Effector CD8-positive, alpha-beta T cell (primary cell): ENCODE measurements around the gene TRIM23.

ENCODE experiments used
- DNase-seq: peaks from one replicate; lab custom pipeline; 2025; lab: John Stamatoyannopoulos, UW

TRIM23 gene

DNA sequence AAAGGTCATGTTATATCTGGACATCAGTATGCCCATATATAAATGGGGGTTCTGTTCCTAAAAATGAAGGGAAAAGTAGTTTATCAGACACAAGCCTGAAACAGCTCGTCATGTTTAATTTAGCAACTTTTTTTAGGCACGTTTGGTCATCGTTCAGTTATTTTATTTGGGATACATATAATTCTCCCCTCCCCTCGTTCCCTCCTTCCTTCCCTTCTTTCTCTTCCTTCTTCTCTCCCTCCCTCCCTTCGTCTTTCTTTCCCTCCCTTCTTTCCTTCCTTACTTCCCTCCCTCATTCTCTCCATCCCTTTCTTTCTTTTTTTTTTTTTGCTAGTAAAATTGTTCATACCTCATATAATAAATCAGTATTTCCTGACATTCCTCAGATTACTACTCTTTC lies 57.6 kb downstream of the TRIM23 start:
- no peak for DNase-seq

DNA sequence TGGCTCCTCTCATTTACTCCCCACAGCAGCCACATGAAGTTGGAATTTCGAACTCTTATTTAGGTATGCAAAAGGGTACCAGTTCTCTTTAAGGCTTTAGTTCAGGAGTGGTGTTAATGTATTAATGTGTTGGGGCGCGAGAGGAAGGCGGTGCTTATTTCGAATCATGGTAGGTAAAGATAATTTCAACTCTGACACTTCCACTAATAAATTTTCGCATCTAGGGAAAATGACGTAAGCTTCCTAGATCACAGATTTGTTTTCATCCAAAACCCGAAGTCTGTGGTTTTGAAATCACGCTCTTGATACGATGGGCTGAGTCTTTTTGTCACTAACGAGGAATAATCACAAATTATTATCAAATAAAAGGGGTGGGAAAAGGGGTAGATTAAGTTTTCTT lies 60.4 kb downstream of the TRIM23 start:
- DNase-seq, result no peak

DNA sequence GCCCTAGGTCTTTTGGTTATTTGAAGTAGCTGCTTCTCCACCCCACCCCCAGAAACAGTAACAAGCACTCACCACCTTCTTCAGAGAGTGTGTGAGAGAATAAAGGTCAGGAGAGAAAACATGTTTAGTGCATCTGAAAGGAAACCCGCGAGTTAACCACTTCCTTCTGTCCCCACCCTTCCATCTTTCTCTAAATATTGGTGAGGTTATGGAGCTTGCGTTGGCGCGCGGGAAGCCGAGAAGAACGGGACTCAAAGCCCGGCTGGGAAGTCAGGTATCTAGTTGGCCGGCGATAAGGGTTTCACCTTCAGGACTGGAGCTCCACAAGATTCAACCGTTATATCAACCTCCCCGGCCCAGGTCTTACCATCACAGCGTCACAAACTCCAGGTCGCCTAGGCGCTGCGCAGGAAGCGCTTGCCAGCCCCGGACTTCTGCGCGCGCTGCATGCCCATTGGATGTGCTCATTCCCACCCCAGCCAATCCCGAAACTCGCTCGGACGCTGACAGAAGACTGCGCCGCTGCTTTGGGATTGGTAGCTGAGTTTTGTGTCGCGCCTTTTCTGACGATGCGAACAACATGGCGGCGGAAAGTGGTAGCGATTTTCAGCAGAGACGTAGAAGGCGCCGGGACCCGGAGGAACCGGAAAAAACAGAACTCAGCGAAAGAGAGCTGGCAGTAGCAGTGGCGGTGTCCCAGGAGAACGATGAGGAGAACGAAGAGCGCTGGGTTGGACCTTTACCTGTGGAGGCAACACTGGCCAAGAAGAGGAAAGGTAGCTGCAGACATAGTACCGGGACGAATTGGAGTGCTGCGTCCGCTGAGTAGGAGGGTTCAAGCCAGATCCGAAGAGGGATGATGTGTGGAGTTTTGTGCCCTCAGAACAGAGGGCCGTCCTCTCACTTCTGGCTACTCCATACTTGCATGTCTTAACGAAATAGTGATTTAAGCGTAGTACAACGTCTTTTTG lies 61.1 kb downstream of the TRIM23 start, which contains the start of the genes CENPK and PPWD1:
Gene CENPK, minus strand, starts transcription at position 438 of the 971 bp plus-strand sequence. CDS start 8,261 bp downstream, outside the sequence.
Gene PPWD1, plus strand, starts transcription at position 566 of the 971 bp plus-strand sequence. Its CDS starts 15 bp downstream, at position 581.
- peak; percentile 91 for DNase-seq

DNA sequence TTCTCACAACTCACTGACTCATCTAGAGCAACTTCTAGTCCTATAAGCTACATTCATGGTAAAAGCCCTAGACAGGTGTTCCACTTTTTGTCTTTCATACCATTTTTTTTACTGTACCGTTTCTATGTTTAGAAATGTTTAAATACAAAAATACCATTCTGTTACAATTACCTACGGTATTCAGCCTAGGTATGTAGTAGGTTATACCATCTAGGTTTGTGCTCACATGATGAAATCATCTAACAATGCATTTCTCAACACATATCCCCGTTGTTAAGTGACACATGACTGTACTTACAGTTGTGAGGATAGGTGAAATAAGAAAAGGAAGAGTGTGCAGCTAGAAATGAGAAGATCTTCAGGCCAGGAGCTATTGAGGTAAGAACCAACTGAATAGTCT lies 67.4 kb downstream of the TRIM23 start:
- DNase-seq, result no peak

DNA sequence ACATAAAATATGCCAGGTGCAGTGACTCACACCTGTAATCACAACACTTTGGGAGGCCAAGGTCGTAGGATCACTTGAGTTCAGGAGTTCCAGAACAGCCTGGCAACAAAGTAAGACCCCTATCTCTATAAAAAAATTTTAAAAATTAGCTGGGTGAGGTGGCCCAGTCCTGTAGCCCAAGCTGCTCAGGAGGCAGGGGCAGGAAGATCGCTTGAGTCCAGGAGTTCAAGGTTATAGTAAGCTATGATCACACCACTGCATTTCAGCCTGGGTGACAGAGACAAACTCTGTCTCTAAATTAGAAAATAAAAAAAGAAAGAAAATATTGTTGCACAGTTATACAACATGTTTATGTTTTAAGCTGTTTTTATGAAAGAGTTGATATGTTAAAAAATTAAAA lies 68.0 kb downstream of the TRIM23 start:
- DNase-seq, result no peak

DNA sequence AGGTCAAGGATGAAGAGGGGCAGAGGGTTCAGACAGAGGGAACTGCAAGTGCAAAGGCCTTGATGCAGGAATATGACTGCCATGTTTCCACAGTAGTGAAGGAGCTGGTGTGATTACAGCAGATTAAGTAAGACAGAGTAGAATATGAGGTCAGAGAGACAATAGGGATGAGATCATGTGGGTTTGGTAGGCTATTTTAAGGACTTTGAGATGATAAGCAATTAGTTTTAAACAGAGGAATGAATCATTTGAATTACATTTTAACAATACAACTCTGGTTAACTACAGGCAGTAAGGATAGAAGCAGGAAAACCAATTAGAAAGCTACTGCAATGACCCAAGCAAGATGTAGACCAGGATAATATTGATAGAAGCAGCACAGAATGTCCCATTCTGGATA lies 68.8 kb downstream of the TRIM23 start:
- no peak for DNase-seq

DNA sequence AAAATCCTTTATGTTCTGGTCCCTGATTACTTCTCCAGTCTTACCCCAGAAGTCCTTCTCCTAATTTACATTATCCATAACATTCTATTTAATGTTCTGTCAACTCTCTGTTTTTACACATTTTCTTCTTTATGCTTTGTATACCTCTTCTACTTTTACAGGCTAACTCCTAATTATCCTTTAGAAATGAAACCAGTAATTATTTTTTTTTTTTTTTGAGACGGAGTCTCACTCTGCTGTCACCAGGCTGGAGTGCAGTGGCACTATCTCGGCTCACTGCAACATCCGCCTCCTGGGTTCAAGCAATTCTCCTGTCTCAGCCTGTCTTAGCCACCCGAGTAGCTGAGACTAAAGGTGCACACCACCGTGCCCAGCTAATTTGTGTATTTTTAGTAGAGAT lies 70.2 kb downstream of the TRIM23 start:
- no peak for DNase-seq

DNA sequence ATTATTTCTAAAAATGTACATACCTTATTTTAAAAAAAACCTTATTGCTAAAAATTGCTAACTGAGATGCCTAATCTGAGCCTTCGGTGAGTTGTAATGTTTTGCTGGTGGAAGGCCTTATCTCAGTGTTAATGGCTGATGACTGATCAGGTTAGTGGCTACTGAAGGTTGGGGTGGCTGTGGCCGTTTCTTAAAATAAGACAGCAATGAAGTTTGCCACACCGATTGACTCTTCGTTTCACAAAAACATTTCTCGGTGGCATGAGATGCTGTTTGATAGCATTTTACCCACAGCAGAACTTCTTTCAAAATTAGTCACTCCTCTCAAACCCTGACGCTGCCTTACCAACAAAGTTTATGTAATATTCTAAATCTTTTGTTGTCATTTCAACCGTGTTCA lies 75.9 kb downstream of the TRIM23 start:
- no peak for DNase-seq

DNA sequence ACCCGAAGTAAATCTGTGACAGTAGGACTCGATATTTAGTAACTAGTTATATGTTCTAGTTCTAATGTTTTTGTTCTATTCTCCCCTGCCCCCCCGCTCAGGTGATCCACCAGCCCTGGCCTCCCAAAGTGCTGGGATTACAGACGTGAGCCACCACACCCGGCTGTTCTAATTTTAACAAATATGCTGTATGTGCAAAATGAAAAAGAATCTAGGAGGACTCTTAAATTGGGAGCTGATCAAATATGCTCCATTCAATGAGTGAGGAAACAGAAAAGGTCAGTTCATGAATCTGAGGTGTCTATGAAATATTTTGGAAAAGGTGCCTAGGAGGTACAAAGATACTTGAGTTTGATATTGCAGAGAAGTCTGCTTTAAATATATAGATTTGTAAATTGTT lies 78.0 kb downstream of the TRIM23 start:
- no peak for DNase-seq

DNA sequence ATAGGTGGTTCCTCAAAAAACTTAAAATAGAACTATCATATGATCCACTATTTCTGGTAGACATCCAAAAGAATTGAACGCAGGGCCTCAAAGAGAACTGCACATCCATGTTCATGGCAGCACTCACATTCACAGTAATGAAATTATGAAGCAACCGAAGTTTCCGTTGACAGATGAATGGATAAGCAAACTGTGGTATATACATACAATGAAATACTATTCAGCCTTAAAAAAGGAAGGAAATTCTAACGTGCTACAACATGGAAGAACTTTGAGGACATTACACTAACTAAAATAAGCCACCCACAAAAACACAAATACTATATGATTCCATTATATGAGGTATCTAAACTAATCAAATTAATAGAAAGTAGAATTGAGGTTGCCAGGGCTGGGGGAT lies 79.7 kb downstream of the TRIM23 start:
- no peak for DNase-seq

DNA sequence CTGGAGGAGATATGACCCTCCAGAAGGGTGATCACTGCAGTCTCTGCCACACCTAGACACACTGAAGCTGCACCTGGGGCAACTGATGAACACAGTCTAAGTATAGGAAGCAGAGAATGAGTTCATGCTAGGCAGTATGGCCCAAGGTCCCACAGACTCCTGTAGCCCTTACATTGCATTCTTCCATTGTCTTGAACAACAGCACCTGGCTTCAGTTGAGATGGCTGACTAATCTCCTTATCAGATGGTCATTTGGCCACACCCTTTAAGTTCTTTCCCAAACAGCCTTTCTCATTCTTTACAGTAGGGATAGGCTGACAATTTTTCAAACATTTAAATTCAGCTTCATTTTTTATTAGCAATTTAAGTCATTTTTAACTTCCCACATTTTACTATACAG lies 84.3 kb downstream of the TRIM23 start:
- DNase-seq, result no peak
